ENCODE results near the gene SIGLEC15.
"Not testable (repeated sequence)": the region's sequence is repeated elsewhere in the genome, so short reads cannot be mapped to it uniquely, and the experiment has no call there.

SIGLEC15 gene, protein sequence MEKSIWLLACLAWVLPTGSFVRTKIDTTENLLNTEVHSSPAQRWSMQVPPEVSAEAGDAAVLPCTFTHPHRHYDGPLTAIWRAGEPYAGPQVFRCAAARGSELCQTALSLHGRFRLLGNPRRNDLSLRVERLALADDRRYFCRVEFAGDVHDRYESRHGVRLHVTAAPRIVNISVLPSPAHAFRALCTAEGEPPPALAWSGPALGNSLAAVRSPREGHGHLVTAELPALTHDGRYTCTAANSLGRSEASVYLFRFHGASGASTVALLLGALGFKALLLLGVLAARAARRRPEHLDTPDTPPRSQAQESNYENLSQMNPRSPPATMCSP

GRCh38 chr18:45825258-45826044 is at the start of gene SIGLEC15:
SIGLEC15 (plus strand) TSS chr18:45825675; CDS start chr18:45825729, 54 bp downstream.
- no peak for DNase-seq

DNA sequence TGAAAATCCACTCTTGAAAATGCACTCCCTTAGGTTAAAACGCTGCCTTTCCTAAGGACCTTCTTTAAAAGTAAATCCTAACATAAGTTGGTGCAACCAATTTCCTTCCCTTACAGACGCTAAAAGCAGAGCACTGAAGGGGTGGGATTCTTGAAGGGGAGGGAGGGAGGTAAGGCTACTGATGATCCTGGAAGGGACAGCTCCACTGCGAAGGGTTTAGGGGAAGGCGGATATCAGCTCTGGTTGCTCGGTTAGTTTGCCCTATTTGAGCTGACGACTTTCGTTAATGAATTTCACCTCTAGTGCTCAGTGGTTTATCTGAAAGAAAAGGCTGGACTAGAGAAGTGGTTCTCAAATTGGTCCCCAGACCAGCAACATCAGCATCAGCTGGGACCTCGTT is 49.7 kb upstream of the SIGLEC15 start:
- DNase-seq: no peak

GRCh38 chr18:45777393-45777792 is 48.1 kb upstream of the SIGLEC15 start:
- DNase-seq: no peak

- DNase-seq: no peak
Observed at GRCh38 chr18:45780568-45780967, 44.9 kb upstream of the SIGLEC15 start.

GRCh38 chr18:45782662-45783061 is 42.8 kb upstream of the SIGLEC15 start:
- DNase-seq: no peak

- no peak for DNase-seq
Observed at GRCh38 chr18:45783097-45784075, 42.1 kb upstream of the SIGLEC15 start.

DNA sequence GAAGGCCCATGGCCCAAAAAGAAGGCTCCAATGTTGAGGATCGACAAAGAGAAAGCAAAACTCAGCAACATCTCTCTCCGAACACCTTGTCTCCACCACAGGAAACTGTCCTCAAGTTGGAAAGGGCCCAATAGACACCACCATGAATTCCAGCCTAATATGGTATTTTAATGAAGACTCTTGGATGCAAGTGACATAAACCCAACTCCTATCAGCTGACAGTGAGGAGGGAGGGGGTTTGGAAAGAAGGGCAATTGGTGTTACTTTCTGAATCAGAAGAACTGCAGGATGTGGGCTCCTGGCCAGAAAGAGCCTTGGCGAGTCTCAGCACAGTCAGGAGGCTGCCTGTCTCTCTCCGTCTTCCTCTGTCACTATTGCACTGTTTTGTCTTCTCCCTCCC is 40.3 kb upstream of the SIGLEC15 start:
- no peak for DNase-seq

GRCh38 chr18:45786941-45787340 is 38.5 kb upstream of the SIGLEC15 start:
- DNase-seq: no peak

DNA sequence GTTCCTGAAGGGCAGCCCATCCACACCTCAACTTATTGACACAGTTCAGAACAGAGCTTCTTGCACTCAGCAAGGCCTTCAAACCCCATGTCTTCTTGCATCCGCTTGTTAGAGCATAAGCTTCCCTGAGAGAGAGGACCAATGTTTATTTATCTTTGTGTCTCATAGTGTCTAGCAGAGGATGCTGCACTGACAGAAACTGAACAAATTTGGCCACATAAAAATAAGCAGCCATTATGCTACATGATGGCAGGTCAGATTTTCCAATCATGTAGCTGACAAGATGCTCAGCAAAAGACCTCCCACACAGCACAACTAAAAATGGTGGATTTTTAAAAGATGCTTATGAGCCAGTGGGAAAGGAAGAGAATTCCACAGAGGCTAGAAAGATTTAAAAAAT is 38.1 kb upstream of the SIGLEC15 start:
- no peak for DNase-seq

GRCh38 chr18:45788861-45789260 is 36.6 kb upstream of the SIGLEC15 start:
- no peak for DNase-seq

DNA sequence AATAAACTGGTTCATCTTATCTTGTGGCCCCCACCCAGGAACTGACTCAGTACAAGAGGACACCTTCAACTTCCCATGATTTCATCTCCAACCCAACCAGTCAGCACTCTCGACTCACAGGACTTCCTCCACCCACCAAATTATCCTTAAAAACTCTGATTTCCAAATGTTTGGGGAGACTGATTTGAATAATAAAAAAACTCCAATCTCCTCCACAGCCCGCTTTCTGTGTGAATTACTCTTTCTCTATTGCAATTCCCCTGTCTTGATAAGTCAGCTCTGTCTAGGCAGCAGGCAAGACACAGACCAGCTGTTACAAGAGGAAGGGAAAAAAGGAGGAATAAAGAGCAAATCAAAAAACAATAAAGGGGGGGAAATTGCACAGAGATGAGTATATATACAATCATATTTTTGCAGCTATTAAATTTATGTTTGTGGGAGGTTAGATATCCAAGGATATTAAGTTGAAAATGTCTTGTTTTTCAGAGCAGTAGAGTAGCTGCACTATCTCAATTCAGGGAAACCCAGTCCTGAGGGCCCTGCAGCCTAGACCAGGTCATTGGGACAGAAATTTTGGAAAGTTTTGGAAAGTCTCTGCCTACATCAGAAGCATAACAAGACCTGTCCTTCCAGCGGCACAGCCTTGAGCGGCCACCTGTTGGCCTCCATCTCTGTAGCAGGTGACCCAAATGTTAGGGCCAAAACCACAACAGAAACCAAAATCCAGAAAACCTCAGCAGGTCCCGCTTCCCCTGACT is 32.8 kb upstream of the SIGLEC15 start:
- no peak for DNase-seq

- no peak for DNase-seq
Observed at GRCh38 chr18:45793264-45793965, 32.1 kb upstream of the SIGLEC15 start.

DNA sequence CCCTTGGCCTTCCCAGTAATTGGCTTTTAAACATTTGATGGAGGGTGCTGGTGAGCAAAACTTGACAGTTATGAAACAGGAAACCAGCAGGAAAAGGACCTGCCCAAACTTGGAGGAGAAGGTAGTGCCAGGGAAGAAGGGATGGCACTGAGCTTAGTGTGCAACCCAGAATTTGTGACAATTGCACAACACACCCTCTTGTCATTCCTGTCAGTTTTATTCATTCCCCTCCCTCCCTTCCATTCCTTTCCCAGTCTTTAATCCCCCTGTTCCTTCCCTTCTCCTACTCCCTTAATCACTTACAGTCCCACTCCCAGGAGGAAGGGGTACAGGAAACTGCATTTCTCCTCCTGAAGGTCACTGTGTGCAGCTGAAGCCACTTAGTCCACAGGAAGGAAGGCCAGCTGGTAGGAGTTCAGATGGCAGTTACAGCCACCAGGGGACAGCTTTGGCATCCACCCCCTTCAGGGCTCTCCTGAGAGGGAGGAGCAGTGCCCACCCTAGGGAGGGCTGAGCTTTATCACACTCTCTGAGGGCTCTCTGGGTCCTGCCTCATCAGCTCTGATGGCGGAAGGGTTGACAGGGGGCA is 24.0 kb upstream of the SIGLEC15 start:
- no peak for DNase-seq

DNA sequence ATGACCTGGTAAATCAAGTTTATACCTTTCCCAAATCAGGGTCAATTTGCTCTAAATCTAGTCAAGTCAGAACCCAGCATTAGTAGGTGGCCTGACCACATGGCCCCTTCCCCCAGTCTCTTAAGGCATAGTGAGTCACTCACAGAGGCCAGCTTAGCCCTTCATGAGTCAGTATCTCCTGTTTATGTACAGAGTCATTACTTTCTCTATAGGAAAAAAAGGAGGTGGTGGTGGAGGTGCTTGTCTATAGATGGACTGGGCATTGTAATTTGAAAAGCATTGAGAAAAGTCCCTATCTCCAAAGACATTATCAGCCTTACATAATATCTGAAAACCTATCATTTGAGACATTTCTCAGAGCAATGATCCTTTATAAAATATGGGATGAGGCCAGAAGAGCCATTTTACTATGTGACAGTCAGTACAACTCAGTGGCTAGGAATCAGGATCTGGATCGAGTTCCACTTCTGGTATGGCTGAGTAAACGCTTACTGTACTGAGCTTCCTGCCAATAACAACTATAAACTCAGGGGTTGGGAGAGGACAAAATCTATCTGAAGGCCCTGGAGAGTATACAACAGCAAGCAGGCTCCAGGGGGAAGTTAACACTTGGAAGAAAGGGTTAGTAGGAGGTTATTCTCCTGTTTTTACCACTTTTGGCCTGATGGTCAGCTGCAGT is 22.5 kb upstream of the SIGLEC15 start:
- no peak for DNase-seq

DNA sequence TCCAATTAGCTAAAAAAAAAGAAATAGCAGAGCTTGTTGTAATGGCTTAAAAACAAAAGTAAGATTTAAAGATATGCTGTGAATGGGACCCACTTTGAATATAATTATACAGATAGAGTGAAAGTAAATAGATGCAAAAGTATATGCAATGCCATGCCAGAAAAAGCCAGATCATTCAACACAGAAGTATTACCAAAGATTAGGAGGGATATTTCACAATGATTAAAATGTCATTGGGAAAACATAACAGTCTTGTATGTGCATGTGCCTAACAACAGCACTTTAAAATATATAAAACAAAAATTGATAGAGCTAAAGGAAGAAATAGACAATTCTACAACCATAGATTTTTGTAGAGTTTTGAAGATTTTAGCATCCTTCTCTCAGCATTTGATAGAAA is 19.9 kb upstream of the SIGLEC15 start:
- DNase-seq: no peak

DNA sequence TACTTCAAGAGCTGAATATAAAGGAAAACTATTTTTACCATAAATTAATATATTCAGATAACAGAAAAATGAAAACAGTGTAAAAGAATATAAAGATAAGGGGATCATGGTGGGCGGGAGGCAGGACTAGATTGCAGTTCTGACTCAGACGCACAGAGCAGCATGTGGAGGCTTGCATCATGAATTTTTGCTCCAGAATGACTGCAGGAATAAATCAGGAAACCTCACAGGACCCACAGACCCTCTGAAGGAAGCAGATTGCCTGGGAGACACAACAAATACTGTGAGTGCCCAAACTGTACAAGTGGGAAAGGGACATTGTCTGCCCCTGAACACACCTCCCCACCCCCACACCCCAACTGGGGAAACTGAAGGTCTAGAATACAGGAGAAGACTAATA is 19.2 kb upstream of the SIGLEC15 start:
- DNase-seq: no peak

DNA sequence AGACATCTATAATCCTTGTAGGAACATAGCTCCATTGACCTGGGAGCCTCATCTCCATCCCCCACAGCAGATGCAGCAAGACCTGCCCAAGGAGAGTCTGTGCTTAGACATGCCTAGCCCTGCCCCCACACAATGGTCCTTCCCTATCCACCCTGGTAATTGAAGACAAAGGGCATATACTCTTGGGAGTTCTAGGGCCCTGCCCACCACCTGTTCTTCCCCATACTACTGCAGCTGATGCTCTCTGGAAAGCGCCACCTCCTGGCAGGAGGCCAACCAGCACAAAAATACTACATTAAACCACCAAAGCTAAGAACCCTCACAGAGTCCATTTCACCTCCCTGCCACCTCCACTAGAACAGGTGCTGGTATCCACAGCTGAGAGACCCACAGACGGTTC is 18.3 kb upstream of the SIGLEC15 start:
- DNase-seq: peak; percentile 6

GRCh38 chr18:45814733-45815132 is 10.7 kb upstream of the SIGLEC15 start:
- DNase-seq: not testable (repeated sequence)

DNA sequence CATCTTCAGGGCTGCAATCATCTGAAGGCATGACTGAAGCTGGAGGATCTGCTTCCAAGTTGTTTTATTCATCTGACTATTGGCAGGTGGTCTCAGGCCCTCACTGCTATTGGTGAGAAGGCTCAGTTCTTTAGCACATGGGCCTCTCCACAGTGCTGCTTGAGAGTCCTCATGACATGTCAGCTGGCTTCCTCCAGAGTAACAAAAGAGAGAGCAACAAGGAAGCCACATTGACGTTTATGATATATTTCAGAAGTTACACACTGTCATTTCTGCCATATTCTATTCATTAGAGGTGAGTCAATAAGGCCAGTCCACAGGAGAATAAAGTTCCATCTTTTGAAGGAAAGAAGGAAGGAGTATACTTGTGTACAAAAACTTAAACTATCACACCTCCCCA is 7.9 kb upstream of the SIGLEC15 start:
- no peak for DNase-seq

DNA sequence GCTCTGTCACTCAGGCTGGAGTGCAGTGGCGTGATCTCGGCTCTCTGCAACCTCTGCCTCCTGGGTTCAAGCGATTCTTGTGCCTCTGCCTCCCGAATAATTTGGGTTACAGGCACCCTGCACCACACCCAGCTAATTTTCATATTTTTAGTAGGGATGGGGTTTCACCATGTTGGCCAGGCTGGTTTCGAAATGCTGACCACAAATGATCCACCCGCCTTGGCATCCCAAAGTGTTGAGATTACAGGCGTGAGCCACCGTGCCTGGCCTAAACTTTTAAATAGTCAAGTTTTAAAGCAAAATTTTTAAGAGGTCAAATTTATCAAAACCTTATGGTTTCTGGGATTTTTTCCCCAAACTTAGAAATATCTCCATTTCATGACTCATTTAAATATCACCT is 6.7 kb upstream of the SIGLEC15 start:
- DNase-seq: not testable (repeated sequence)

All from CD4-positive, alpha-beta T cell treated with Interferon gamma for 1 hour (primary cell).